Anterior cingulate cortex (tissue), 58 donors: Measurements from ENCODE around the gene EMC8.

Experiments used
- DNase-seq, 58 donors: peaks; one replicate each; lab custom pipeline; 2025; lab: John Stamatoyannopoulos, UW

EMC8 gene

DNA sequence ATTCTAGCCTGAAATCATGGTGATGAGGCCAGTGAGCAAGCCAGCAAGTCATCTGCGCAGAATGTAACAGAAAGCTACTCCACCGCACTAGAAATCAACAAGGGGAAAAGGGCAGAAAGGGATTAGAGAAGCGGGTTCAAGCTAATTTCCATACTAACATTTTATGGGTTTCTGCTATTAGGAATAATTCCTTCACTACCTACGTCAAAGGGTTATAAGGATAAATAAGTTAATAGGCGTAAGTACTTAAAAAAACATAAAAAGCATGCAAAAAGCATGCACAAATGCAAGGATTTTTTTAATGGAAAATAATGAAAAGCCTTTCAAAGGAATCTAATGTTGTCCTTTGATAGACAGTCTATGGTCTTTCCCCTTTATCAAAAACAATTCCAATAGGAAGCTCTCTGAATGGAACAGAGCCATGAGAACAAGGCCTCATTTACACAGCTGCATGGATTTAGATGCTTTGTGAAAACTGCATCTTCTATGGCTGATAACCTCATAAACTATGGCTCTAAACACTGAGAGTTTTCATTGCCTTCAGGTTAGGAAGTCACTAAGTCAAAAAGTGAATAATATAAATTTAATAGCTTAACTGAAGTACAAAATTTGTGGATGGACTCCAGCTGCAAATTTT, 5.6 kb downstream of the EMC8 start:
- no peak for DNase-seq

DNA sequence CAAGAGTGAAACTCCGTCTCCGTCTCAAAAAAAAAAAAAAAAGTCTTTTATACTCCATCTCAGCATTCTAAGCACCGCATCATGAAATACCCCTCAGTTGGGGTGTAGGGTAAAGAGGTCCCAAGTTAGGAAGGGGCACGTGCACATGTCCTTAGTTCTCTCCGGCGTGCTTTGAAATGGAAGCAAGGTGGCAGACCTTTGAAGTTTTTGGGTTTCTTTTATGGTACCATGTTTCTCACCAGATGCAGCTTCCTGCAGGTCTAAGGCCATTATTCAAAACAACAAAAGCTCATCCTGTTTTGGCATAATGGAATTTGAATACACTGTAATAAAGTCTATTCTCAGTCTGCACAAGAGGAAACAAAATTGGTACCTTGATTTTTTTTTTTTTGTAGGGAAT, 9.6 kb downstream of the EMC8 start:
- DNase-seq: no peak

DNA sequence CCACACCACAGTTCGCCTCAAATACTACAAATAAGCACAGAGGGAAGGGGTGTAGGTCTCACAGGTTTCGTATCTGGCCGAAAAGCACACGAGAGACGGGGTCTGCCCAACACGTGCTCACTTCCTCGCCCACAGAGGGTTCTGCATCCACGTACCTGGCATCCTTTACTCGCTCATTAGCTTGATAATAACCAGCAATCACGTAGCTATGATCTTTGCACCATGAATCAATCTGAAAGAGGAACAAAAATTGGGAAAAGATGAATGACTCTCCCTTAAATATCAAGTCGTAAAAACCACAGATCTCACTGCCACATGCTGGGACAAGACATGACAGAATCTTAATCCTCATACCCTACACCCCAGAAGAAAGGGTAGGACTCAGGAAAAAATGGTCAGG, 10.5 kb downstream of the EMC8 start:
- no peak for DNase-seq

DNA sequence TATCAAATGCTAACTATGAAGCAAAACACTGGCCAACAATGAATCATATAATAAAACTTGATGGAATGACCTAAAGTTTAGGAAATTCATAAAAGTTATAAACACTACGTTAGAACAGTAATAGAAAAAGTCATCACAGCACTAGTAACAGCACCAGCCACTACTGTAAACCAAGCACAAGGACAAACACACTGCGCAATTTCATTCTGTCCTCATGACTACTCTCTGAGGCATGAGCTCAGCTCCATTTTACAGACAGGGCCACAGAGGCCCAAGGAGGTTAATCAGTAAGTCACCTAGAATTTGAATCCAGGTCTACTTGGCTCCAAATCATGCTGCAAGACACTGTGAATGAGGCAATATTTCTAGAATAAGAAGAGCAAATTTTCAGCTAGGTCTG, 13.4 kb downstream of the EMC8 start:
- DNase-seq: no peak

DNA sequence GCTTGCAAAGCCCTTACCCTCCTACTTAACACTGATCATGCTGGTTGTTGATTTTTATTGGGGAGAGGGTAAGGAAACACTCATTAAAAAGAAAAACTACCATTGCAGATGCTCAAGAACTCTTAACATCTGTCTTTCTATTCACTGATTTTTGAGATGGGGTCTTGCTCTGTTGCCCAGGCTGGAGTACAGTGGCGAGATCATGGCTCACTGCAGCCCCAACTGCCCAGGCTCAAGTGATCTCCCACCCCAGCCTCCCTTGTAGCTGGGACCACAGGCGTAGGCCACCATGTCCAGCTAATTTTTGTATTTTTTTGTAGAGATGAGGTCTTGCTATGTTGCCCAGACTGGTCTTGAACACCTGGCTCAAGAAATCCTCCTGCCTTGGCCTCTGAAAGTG, 14.5 kb downstream of the EMC8 start:
- no peak for DNase-seq

DNA sequence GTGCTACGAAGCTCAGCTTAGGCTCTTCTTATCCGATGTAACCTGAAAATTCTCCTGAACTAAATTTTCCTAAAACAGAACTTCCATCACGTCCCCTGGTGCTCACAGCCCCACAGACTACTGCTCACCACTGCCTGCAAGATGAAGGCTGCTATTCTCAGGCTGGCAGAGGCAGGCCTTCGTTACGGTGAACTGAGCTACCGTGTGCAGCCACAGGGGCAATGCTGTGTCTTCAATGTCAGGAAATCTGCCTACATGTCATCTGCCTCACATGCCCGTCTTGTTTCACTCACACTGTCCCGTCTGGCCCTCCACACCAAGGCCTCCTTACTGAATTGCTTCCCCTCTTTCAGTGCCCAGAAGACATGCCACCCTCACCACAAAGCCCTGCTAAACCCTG, 15.9 kb downstream of the EMC8 start:
- DNase-seq: no peak

DNA sequence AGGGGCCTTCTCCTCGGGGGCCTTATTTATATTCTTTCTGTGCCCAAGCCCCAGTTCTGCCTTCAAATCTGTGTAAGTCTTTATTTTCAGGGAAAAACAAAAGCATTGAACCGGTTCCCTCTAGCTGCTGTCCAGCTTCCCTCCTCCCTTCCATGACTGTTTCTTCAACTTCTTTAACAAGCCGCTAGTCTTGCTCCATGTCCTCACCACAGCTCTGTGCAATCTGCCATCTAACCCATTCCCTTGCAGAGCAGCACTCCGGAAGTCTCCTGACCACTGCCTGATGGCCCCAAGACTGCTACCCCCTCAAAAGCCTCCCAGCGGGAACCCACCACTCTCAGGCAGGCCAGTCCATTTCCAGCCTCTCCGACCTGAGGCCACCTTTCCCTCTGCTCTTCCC, 16.9 kb downstream of the EMC8 start:
- DNase-seq: peak in 4 of 58 donors; percentile 14 to 41 (median 28)

DNA sequence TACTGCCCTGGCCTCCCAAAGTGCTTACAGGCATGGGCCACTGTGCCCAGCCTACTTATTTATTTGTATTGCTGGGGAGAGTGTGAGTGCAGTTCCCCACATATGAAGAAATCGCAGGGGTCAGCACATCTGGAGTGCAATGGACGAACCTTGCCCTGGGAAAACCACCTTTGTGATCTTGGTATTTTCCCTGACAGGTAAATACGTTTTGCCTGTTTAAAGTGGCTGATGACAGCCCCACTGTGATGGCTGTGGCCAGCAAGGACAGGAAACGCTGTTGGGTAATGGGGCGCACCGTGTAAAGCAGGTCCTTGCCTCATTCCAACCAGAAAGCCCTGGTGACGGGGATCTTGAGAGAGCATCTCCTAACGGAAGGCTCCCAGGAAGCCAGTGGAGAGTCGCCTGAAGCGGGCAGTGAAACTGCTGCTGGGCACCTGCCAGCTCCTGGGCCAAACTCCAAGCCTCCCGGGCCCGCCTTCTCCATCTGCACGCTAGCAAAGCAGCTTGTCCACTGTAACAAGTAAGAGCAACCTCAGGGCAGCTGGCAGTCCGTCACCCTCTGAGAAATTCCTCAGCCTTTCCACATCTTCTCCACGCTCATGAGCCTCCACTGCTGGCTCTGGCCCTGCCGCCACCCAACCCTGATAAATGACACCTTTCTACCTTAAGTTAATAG, 17.5 kb downstream of the EMC8 start:
- peak in 56 of 58 donors; percentile 6 to 84 (median 62) for DNase-seq

DNA sequence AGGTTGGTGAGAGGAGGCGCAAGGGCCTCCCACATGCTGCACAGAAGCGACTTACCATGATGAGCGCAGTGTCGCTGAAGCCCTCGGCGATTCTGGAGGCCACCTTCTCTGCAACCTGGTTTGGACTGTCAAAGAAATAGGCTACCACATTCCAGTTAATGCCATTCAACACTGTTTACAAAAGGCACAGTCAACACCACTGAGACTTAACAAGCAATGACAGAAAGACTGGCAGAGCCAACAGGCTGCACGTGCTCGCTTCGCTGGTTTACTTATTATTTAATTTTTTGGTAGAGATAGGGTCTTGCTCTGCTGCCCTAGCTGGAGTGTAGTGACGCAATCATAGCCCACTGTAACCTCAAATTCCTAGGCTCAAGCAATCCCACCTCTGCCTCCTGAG, 18.2 kb downstream of the EMC8 start:
- no peak for DNase-seq

DNA sequence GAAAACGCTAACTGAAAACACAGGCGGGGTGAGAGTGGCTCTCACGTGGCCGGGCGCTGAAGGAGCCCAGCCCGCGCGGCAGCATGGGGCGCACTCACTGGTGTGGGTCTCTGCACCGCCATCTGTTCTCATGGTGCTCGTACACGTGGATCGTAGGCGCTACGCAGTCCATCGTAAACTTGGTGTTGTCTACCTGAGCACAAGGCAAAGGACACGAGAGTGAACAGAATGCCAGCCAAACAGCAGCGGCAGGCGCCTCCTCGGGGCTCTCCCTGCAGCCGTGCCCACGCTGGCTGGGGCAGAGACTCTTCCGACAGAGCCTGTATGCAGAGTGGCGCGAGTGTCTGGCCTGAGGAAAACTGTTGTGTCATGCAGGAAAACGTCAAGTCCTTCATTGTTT, 19.1 kb downstream of the EMC8 start:
- DNase-seq: no peak

DNA sequence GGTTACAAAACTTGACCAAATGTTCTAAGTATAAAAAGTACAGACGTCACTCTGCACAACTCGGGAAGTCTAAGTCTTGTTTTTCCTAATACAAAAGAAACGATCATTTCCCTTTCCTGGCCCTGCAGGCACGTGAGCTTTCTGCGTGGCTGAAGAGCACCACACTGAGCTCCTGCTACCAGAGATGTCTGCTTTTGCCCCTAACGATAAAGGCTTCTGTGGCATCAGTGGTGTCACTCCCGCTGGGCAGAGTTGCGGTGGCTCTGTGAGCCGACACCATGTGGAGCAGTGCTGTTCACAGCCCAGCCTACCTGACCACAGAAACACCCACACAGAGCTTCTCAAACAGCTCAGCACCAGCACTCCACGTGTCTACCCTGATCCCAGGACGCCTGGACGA, 20.5 kb downstream of the EMC8 start:
- no peak for DNase-seq

DNA sequence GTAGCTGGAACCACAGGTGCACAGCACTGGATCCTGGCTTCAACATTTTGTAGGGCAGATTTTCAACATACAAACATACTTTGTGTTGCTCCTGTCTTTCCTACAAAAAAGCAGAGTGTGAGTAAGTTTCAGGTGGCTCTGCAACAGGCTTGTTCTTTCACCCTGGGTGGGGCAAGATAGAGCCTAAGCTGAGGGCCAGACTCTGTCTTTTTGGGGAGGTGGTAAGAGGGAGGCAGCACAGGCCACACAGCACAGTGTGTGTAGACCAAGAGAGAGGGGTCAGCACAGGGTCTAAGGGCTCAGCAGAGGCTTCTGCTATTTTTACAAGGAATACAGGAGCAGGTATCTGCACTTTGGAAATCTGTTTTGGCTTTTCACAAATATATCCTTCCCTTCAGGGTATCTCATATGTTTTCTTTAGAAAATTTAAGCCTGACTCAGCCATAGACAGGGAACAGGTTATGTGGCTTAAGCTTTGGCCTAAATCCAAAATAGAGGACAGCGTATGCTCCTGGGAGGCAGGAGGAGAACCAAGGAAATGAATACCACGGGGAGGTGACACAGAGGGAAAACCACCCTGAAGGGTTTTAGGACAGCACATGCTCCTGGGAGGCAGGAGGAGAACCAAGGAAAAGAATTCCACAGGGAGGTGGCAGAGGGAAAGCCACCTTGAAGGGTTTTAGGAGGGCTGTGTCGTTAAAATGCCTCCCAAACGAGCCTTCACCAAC, 21.6 kb downstream of the EMC8 start:
- DNase-seq: no peak

DNA sequence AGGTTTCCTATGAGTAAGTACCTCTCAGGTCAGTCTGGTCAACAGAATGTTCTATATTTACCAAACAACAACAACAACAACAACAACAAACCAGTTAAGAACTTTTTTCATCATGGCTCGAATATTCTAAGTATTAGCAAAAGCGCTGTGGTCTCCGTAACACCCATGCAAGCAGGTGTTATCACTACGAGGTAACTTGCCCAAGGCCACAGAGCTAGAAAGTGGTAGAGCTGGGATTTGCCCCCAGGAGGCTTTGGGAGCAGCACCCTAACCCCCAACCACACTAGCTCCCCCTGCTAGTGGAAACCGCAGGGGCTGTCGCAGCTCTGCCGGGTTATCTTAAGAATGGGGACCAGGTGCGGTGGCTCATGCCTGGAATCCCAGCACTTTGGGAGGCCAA, 24.5 kb downstream of the EMC8 start:
- no peak for DNase-seq

DNA sequence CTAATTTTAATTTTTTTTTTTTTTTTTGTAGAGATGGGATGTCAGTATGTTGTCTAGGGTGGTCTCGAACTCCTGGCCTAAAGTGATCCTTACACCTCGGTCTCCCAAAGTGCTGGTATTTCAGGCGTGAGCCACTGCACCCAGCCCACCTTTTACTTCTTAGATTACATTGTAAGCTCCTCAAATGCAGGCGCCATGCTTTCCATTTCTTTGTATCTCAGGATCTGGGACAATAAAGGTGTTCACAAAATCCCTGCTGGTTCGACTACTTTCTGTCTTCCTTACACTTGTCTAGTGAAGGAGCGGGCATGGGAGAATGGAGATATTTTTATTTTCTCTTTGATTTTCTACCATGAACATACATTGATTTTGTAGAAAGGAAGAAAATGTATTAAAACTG, 25.2 kb downstream of the EMC8 start:
- no peak for DNase-seq

DNA sequence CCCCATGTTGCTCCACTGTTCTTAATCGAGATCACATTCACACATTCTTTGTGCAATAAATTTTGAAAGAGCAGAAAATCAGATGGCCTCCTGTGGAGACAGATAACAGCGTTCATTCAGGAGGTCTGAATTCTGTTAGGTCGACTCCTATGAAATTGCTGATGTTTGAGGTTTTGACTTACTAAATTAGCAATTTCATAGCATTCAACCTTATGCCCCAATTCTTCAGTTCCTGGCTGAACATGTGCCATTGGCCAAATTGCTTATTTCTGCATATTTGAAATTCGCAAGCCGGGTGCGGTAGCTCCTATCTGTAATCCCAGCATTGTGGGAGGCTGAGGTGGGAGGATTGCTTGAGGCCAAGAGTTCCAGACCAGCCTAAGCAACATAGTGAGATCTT, 26.3 kb downstream of the EMC8 start:
- no peak for DNase-seq

DNA sequence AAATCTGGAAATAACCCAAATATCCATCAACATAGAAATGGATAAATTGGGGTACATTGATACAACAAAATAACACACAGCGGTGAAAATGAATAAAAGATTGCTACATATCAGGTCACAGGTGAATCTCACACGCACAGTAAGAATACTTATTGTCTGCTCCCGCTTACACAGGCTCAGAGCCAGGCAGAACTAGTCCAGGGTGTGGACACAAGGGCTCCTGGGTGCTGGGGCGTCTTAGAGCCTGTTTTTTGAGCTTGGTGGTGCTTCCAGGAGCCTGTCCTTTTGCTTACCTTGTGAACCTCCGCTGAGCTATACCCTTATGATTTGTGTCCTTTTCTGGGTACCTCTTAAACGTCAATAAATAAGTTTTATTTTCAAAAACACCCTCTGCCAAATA, 28.6 kb downstream of the EMC8 start:
- no peak for DNase-seq

DNA sequence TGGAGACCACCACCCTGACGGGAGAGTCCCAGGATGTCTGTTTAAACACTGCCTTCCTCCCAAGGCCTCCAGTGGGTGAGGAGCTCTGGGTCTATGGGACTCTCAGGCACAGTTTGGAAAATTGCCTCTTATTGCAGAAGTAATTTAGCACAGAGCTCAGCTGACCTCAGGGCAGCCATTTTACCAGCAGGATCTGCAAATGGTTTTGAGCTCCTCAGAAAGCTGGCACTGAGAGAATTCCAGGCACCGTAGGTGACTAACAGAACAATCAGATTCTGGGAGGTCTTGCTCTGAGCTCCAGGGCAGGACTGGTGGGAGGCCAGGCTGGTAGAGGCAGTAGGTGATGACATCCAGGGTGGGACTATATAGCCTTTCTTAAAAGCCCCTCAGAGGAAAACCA, 31.1 kb downstream of the EMC8 start:
- no peak for DNase-seq

DNA sequence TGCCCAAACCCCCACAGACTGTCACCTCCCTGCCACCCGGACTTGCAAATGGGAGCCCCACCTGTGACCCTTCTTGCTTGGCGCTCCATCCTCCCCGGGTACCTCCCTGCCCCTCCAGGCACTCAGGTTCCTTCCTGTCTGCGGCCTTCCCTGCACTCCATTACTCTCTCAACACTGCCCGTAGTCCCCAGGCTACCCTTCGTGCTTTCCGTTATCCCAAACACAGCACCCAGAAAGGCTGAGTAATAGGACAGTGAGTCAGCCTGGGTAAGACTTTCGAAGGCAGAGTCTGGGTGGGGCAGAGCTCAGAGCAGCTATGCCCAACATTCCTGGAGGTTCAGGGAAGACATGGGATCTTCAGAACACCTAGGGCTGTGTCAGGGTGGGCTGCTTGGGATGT, 31.8 kb downstream of the EMC8 start:
- DNase-seq: peak in 1 of 58 donors; percentile 8

DNA sequence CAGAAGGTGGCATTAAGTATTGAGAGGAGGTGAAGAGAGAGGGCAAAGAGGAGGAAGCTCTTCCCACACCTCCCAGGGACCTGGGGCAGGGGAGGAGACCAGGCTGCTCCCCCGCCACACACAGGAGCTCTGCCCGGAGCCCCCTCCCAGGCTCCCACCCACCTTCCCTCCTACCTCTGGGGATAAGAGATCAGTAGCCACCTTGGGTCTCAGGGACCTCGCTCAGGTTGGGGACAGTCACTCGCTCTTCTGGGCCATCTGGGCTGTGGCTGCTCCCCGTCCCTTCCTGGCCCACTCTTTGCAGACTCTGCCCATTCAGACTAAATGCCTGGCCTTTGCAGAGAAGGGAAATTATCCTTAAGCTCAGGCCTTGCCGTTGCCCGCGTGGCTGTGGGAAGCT, 33.6 kb downstream of the EMC8 start:
- no peak for DNase-seq

DNA sequence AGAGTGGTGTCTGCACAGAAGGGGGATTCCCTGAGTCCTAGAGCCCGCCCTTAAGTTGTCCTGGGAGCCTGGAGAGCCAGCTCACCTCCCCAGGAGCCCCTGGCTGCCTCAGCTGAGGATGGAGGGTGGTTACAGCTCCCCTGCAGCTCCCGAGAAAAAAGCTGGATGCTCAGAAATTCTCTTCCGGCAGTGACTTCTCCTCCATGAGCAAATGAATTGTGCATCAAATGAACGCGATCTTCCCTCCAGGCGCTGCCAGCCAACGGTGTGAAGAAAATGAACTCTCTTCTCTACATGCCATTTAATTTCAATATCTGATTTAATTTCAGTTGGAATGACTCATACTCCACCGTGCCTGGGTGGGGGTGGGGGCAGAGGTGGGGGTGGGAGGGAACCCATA, 34.1 kb downstream of the EMC8 start:
- no peak for DNase-seq

DNA sequence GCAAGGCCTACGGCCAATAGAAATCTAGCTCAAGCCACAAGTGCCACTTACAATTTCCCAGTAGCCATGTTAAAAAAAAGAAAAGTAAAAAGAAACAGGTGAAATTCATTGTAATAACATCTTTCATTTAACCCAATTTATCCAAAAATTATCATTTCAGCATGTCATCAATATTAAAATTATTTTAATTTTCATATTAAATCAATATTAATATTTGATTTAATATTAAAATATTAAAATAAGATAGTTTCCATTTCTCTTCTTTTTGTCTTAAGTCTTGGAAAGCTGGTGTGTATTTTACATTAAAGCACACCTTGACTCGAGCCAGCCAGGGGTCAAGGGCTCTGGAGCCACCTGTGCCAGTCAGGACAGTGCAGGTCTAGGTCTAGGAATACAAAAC, 35.7 kb downstream of the EMC8 start:
- DNase-seq: no peak

DNA sequence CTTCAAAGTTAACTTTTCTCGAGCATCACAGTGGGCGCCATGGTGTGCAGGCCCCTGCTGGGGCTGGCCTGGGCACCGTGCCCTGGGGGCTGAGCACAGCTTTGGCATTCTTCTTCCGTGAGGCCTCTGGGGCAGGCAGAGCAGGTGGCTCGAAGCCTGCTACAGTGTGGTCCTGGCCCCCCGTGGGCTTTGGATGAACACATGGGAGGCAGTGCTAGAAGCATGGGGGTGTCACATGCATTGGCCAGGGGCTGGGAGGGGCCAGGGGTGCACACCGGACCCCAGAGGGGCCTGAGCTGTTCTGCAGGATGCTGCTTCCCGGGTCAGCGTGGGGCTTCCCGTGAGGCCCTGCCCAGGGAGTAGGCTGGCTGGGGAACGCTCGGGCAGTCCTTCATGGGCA, 36.4 kb downstream of the EMC8 start:
- no peak for DNase-seq
